ENCODE data around the gene HS3ST4. TPM values are rescaled to one million over a fixed set of nuclear protein-coding genes. Genes with fewer than 3 reads are reported as not detected.

The HS3ST4 gene
- total and polyA plus RNA-seq, 2 of the 4 experiments (the other 2 are of a cell fraction), result not detected

- ATAC-seq (ENCODE audit: low read depth) (no peak), DNase-seq (no peak)
- Histone ChIP-seq H2AK5ac (ENCODE audit: low read depth, low read length) (no peak overlapping the region), H4K8ac (ENCODE audit: low read depth in 2 of 2, low read length in 2 of 2) (no peak overlapping the region), H2BK5ac (ENCODE audit: low read depth, low read length, poor library complexity, severe bottlenecking) (no peak overlapping the region), H3K79me1 (ENCODE audit: low read depth in 1 of 2, low read length in 2 of 2) (no peaks in the 10 kb centered on the region), H2BK15ac (ENCODE audit: low read depth, low read length) (no peak overlapping the region), H3K36me3 (ENCODE audit: control insufficient read depth, insufficient read depth, low read length) (no peaks in the 10 kb centered on the region), H3K9ac (ENCODE audit: low read depth, low read length) (no peak overlapping the region), H3K23ac (ENCODE audit: low read depth, low read length) (no peak overlapping the region), H4K91ac (ENCODE audit: insufficient read depth, low read depth, low read length) (no peak overlapping the region), H3K9me3 (ENCODE audit: control insufficient read depth, insufficient read depth, low read length) (peaks cover 15% of the 10 kb centered on the region), H4K5ac (ENCODE audit: low read depth, low read length) (no peak overlapping the region), H3K9me1 (ENCODE audit: insufficient read depth, low read length) (no peaks in the 10 kb centered on the region), H3K4me3 (ENCODE audit: insufficient read depth, low read depth, low read length) (no peak overlapping the region), H3K27me3 (ENCODE audit: control insufficient read depth, insufficient read depth, low read length) (no peaks in the 10 kb centered on the region), H3K14ac (replicated peaks; ENCODE audit: low read depth, low read length) (no peak overlapping the region), H2AFZ (replicated peaks; ENCODE audit: low read length, poor library complexity) (no peak overlapping the region), H3K4ac (ENCODE audit: low read depth, low read length) (no peak overlapping the region), H2BK120ac (ENCODE audit: low read depth, low read length) (no peak overlapping the region), H2BK20ac (ENCODE audit: low read depth, low read length) (no peak overlapping the region), H3K18ac (ENCODE audit: low read depth, low read length) (no peak overlapping the region), H3K56ac (ENCODE audit: extremely low read depth, insufficient read depth, low read length) (no peak overlapping the region), H3K4me1 (ENCODE audit: control insufficient read depth, insufficient read depth, low read length) (no peaks in the 10 kb centered on the region), H4K20me1 (ENCODE audit: insufficient read depth, low read length) (no peaks in the 10 kb centered on the region), H3K4me2 (ENCODE audit: low read depth, low read length) (no peak overlapping the region), H2AK9ac (replicated peaks; ENCODE audit: low read depth, low read length, poor library complexity) (no peak overlapping the region), H3K27ac (ENCODE audit: insufficient read depth, low read length) (no peak overlapping the region)
- WGBS, 2 experiments (ENCODE audit: extremely low coverage in 2 of 2, insufficient read length in 1 of 2), result no CpG with 5 or more reads among the region's 5 CpGs
- ChIA-PET CTCF (no interaction called here), POLR2A (ENCODE audit: unreplicated experiment) (no interaction called here)
- TF ChIP-seq MXI1 (IDR thresholded peaks at IDR 0.05; ENCODE audit: borderline replicate concordance, low read depth, low read length), result no peak
- no peak for TF ChIP-seq POLR2A (IDR thresholded peaks at IDR 0.05; ENCODE audit: low read depth, low read length)
- no peak for TF ChIP-seq NFE2L2 (IDR thresholded peaks at IDR 0.05; ENCODE audit: low read depth, low read length)
- TF ChIP-seq CTCF (conservative IDR thresholded peaks at IDR 0.05; ENCODE audit: low read depth, low read length), result no peak
- in situ Hi-C loops (cut with MboI; ENCODE audit: low sequenced_read_pairs) (no loop called here), dilution Hi-C loops (cut with HindIII; ENCODE audit: low sequenced_read_pairs, unreplicated experiment) (no loop called here), intact Hi-C loops (cut with micrococcal nuclease) (no loop called here)
- no TSS peak for BruUV-seq (replicated peaks)
Measured at GRCh38 chr16:26005336-26005735, 313.6 kb downstream of the HS3ST4 start.

Measured in IMR-90 (cell line).